Esophagus squamous epithelium (tissue), 4 donors: ENCODE data around the gene TTBK2.
"Not testable (repeated sequence)": the region's sequence is repeated elsewhere in the genome, so short reads cannot be mapped to it uniquely, and the experiment has no call there.

Experiments used
- CTCF ChIP-seq, 6 experiments: fragments of 450-650 bp in 4 of 6; fragments of 200-600 bp in 2 of 6; sonication (generic) in 2 of 6; IDR thresholded peaks; one replicate each; pipeline ENCODE4 v1.5.1; 2016 to 2019; ENCODE audit warnings: antibody characterized with exemption in 6 of 6, mild to moderate bottlenecking in 4 of 6, moderate library complexity in 4 of 6
- POLR2A ChIP-seq, 4 donors: fragments of 450-650 bp; IDR thresholded peaks; one replicate each; pipeline ENCODE4 v1.6.1; 2017; ENCODE audit warnings: antibody characterized with exemption in 4 of 4, mild to moderate bottlenecking in 4 of 4, moderate library complexity in 3 of 4

DNA sequence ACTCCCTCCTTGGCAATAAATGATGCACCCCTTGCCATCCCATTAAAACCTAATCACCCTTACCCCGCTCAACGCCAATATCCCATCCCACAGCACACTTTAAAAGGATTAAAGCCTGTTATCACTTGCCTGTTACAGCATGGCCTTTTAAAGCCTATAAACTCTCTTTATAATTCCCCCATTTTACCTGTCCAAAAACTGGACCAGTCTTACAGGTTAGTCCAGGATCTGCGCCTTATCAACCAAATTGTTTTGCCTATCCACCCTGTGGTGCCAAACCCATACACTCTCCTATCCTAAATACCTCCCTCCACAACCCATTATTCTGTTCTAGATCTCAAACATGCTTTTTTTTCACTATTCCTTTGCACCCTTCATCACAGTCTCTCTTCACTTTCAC lies 33.2 kb downstream of the TTBK2 start:
- TF ChIP-seq CTCF, POLR2A (IDR thresholded peaks at IDR 0.05): not testable (repeated sequence)
